Subcutaneous abdominal adipose tissue (tissue), 5 donors: ENCODE results near the gene LITAF.

Source experiments
- H3K27ac ChIP-seq: one replicate; pipeline ENCODE4 v1.7.0; 2013; ENCODE audit warnings: low read depth, mild to moderate bottlenecking, inconsistent platforms, low read length, moderate library complexity
- H3K27me3 ChIP-seq, 5 donors: one replicate each; pipeline ENCODE4 v1.7.0; 2013; ENCODE audit warnings: low read length in 5 of 5, inconsistent platforms in 1 of 5; ENCODE audit not compliant: control insufficient read depth in 5 of 5, insufficient read depth in 4 of 5
- H3K36me3 ChIP-seq, 5 donors: one replicate each; pipeline ENCODE4 v1.7.0; 2013; ENCODE audit warnings: low read length in 5 of 5; ENCODE audit not compliant: control insufficient read depth in 5 of 5, insufficient read depth in 5 of 5
- H3K4me1 ChIP-seq, 5 donors: one replicate each; pipeline ENCODE4 v1.7.0; 2013; ENCODE audit warnings: low read length in 5 of 5, mild to moderate bottlenecking in 3 of 5, moderate library complexity in 1 of 5; ENCODE audit not compliant: control insufficient read depth in 5 of 5, insufficient read depth in 5 of 5
- H3K4me3 ChIP-seq, 5 donors: one replicate each; pipeline ENCODE4 v1.7.0; 2013; ENCODE audit warnings: low read length in 5 of 5, low read depth in 1 of 5
- H3K9ac ChIP-seq, 5 donors: one replicate each; pipeline ENCODE4 v1.7.0; 2013; ENCODE audit warnings: low read length in 5 of 5, mild to moderate bottlenecking in 4 of 5, moderate library complexity in 3 of 5
- H3K9me3 ChIP-seq, 5 donors: one replicate each; pipeline ENCODE4 v1.7.0; 2013; ENCODE audit warnings: low read length in 5 of 5; ENCODE audit not compliant: control insufficient read depth in 5 of 5
- donor health status: healthy.
- donor health status: healthy.
- donor health status: healthy.
- donor health status: healthy.
- donor health status: healthy.

LITAF gene

DNA sequence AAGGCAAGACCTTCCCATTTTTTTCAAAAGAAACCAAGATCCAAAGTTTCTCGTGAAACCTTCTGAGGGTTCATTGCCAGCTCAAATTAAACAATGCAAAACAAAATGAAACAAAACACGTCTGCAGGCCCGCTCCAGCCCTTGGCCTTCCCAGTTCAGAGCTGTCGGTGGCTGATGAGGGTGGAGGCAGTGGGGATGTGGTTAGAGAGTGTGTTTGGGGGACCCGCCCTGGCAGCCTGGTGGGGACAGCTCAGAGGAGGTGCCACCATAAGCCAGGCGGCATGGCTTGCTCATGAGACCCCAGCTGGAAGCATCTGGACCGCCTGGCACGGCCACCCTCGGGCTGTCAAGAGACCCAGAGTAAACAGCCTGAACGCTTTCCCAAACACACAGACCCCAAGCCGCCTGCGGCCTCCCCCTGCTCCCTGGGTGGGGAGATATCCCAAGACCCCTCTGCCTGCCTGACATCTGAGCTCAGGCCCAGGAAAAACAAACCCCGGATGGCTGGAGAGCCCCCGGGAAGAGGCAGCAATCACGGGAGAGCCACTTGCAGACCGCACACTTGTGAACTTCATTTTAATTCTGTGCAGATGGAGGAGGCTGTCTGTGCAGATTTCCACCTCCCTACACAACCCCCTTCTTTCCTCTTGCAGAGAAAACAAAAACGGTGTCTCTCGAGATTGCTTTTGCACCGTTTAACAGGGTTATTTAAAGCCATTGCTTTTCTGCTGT, 35.4 kb upstream of the LITAF start:
- H3K27me3 ChIP-seq, result no peaks in the 10 kb centered on the region
- peaks cover 0 to 34% (median 15%) of the 10 kb centered on the region in 5 donors for H3K4me1 ChIP-seq
- no peak overlapping the region for H3K27ac ChIP-seq
- no peaks in the 10 kb centered on the region for H3K36me3 ChIP-seq
- H3K9me3 ChIP-seq, result no peaks in the 10 kb centered on the region
- H3K9ac ChIP-seq, result no peak overlapping the region
- H3K4me3 ChIP-seq, result peak overlapping the region in 2 of 5 donors; percentile 27 to 42

DNA sequence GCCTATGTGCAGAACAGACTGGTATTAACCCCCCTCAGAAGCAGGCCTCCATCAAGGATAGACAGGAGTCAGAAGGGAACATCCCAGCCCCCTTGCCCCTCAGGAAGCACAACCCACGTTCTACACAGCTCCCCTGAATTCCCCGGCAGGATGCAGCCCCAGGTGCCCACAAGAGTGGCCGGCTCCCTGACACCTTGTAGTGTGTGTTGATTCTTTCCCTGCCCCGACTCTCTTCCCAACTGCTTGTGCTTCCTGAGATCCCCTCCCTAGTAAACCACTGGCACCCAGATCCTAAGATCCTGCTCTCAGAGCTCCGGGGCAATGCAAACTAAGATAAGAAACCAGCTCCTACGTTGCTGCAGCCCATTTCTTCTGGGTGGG, 34.8 kb upstream of the LITAF start:
- no peak overlapping the region for H3K9ac ChIP-seq
- H3K36me3 ChIP-seq, result no peaks in the 10 kb centered on the region
- no peak overlapping the region for H3K27ac ChIP-seq
- H3K4me1 ChIP-seq, result peaks cover 0 to 34% (median 15%) of the 10 kb centered on the region in 5 donors
- no peaks in the 10 kb centered on the region for H3K9me3 ChIP-seq
- H3K27me3 ChIP-seq, result no peaks in the 10 kb centered on the region
- H3K4me3 ChIP-seq, result peak overlapping the region in 2 of 5 donors; percentile 27 to 42

DNA sequence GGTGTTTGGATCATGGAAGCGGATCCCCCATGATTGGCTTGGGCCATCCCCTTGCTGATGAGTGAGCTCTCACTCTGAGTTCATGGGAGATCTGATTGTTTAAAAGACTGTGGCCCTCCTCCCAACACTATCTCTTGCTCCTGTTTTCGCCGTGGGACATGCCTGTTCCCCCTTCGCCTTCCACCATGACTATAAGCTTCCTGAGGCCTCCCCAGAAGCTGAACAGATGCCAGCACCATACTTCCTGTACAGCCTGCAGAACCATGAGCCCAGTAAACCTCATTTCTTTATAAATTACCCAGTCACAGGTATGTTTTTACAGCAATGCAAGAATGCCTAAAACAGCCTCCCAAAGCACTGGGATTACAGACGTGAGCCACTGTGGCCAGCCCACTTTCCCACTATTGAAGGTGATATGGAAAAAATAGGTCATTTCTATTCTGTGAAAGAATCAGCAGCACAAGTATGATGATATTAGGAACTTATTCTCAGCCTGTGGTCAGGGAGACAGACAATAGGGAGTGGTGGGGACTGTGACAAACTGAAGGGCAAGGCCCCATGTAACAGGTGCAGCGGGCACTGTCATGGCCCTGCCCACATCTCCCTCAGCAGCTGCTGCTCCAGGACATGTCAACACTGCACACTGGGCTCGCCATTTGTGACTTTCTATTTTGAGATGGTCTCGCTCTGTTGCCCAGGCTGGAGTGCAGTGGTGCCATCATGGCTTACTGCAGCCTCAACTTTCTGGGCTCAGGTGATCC, 33.7 kb upstream of the LITAF start:
- Histone ChIP-seq H3K27me3 (no peaks in the 10 kb centered on the region), H3K9ac (no peak overlapping the region), H3K36me3 (no peaks in the 10 kb centered on the region), H3K27ac (no peak overlapping the region), H3K9me3 (no peaks in the 10 kb centered on the region), H3K4me3 (no peak overlapping the region), H3K4me1 (peaks cover 0 to 31% (median 15%) of the 10 kb centered on the region in 5 donors)

DNA sequence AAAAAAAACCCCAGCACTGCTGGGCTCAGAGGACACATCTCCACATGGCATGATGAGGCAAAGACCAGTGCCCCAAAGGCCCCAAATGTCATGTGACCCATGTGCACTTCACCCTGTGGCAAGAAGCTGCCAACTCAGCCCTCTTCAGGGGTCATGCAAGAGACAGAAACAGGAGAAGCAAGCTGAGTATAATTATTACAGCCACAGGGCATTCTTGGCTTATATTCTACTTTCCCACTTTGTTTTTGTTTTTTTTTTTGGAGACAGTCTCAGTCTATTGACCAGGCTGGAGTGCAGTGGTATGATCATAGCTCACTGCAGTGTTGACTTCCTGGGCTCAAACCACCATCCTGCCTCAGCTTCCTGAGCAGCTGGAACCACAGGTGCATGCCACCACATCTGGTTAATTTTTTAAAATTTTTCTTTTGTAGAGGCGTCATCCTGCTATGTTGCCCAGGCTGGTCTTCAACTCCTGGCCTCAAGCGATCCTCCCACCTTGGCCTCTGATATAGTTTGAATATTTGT, 32.7 kb upstream of the LITAF start:
- Histone ChIP-seq H3K36me3 (no peaks in the 10 kb centered on the region), H3K9me3 (no peaks in the 10 kb centered on the region), H3K9ac (no peak overlapping the region), H3K4me1 (peaks cover 0 to 20% (median 14%) of the 10 kb centered on the region in 5 donors), H3K27ac (no peak overlapping the region), H3K27me3 (no peaks in the 10 kb centered on the region), H3K4me3 (no peak overlapping the region)

DNA sequence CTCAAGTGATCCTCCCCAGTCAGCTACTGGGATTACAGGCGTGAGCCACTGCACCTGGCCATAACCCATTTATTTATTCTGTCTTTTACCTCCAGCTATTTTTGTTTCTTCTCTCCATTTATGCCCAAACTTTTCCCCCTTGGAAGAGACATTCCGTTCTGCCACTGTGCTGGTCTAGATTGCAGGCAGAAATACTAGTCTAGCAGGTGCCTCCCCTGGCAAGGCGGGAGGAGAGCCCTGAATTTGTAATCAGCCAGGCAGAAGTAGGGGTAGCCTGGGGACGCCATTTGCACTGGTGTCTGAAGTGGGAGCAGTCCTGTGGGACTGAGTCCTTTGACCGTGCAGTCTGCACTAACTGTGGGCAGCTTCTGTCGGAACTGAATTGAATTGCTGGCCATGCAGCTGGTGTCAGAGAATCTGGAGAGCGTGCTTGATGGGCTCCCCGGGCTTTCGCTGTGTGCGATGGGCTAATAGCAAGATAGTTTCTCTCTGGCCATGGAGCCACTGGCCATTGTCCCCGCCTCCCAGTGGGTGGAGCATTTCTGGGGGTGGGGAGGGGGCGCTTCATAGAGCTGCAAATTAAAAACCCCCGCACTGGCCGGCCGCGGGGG, 31.5 kb upstream of the LITAF start:
- Histone ChIP-seq H3K9me3 (no peaks in the 10 kb centered on the region), H3K36me3 (no peaks in the 10 kb centered on the region), H3K27me3 (peaks cover 0 to 3% (median 0%) of the 10 kb centered on the region in 5 donors), H3K4me3 (no peak overlapping the region), H3K27ac (no peak overlapping the region), H3K9ac (no peak overlapping the region), H3K4me1 (peaks cover 0 to 21% (median 11%) of the 10 kb centered on the region in 5 donors)

DNA sequence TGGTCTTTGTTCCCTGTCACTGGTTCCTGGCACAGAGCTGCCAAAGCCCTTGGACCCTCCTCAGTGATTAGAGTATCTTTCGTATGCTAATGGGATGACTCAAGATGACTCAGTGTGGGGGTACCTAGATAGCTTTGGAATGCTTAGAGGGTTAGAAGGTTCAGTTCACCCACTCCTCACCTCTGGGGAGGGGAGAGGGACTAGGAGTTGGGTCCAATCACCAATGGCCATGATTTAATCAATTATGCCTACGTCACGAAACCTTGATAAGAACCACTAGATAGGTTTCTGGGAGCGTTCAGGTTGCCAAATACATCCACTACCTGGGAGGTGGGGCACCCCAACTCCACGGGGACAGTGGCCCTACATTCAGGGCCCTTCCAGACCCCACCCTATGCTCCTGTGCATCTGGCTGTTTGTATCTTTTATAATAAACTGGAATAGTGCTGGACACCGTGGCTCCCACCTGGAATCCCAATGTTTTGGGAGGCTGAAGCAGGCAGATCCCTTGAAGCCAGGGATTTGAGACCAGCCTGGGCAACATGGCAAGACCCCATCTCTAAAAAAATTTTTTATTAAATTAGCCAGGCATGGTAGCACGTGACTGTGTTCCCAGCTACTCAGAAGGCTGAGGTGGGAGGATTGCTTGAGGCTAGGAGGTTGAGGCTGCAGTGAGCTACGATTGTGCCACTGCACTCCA, 29.2 kb upstream of the LITAF start:
- no peak overlapping the region for H3K27ac ChIP-seq
- H3K9ac ChIP-seq, result no peak overlapping the region
- H3K36me3 ChIP-seq, result no peaks in the 10 kb centered on the region
- peaks cover 0 to 16% (median 11%) of the 10 kb centered on the region in 5 donors for H3K4me1 ChIP-seq
- H3K27me3 ChIP-seq, result peaks cover 0 to 5% (median 0%) of the 10 kb centered on the region in 5 donors
- no peak overlapping the region for H3K4me3 ChIP-seq
- no peaks in the 10 kb centered on the region for H3K9me3 ChIP-seq

DNA sequence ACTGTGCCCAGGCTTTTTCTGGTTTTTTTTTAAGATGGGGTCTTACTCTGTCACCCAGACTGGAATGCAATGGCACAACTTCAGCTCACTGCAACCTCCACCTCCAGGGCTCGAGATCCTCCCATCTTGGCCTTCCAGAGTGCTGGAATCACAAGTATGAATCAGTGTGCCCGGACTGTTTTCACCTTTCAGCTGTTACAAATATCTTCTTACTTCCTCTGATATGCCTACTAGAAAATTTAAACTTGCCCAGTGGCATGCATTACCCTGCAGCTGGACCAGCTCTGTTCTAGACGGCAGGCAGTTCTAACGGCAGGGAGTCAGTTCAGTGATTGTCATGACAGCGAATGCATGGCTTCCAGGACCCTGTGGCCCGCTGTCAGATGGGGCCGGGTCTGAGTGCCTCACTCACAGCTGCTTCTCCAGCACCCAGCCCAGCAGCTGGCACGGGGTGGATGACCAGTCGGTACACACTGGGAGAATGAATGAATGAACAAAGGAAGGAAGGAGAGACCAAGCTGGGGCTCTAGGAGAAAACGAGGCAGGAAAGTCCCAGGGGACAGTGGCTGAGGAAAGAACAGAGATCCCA, 28.0 kb upstream of the LITAF start:
- peaks cover 0 to 16% (median 11%) of the 10 kb centered on the region in 5 donors for H3K4me1 ChIP-seq
- H3K4me3 ChIP-seq, result no peak overlapping the region
- no peak overlapping the region for H3K27ac ChIP-seq
- H3K9ac ChIP-seq, result no peak overlapping the region
- no peaks in the 10 kb centered on the region for H3K36me3 ChIP-seq
- H3K9me3 ChIP-seq, result no peaks in the 10 kb centered on the region
- peaks cover 0 to 5% (median 0%) of the 10 kb centered on the region in 5 donors for H3K27me3 ChIP-seq

DNA sequence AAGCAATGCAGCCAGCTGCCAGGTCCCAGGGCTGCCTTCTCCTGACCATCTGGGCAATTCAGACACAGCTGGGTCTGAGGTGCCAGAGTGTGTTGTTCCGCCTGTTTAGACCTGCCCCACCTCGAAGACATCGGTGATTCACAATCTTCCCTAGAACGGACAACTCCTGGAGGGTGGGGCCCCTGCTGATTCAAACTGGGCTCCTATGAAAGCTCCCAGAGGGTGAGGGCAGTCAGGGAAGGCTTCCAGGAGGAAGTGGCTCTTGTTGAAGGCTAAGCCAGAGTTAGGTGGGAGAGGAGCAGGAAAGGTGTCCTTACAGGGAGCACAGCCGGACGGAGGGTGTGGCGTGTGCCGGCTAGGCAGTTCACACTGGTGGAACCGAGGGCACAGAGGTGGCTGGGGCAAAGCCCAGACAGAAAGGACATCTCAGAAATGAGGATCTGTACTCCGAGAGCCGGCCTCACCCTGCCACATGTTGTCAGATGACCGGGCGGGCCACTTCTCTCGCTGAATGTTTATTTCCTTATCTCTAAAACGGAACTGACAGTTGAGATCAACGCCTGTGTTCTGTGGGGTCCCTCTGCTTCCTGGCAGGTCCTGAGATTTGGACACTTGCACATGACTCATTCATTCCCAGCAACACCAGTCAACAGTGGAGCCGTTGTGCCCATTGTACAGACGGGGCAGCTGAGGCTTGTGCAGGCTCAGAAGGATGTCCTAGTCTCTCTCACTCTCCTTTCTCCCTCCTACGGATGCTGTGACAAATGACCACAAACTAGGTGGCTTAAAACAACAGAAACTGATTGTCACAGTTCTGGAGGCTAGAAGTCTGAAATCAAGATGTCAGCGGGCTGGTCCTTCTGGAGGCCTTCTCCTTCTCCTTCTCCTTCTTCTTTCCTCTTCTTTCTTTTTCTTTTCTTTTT, 26.9 kb upstream of the LITAF start:
- Histone ChIP-seq H3K27me3 (peaks cover 0 to 5% (median 0%) of the 10 kb centered on the region in 5 donors), H3K27ac (peak overlapping the region; percentile 30), H3K4me3 (no peak overlapping the region), H3K36me3 (no peaks in the 10 kb centered on the region), H3K9me3 (no peaks in the 10 kb centered on the region), H3K9ac (peak overlapping the region in 1 of 5 donors; percentile 34), H3K4me1 (peaks cover 0 to 14% (median 6%) of the 10 kb centered on the region in 5 donors)

DNA sequence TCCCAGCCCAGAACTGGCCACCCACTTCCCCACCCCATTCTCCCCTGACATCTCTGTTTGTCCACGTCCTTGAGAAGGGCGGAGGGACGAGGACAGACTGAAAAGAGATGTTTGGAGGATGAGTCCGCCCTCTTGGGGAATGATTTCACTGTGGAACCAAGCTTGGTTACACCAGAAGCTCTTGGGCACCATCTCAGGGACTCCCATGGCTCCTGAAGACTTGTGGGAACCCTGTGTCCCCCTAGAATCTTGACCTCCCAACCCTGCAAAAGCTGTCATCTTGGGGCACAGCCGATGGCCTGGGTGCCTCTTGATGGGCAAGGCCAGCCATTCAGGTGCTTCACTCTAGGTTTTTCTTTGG, 25.9 kb upstream of the LITAF start:
- no peak overlapping the region for H3K27ac ChIP-seq
- no peak overlapping the region for H3K9ac ChIP-seq
- H3K4me3 ChIP-seq, result no peak overlapping the region
- no peaks in the 10 kb centered on the region for H3K9me3 ChIP-seq
- peaks cover 0 to 5% (median 0%) of the 10 kb centered on the region in 5 donors for H3K27me3 ChIP-seq
- H3K36me3 ChIP-seq, result no peaks in the 10 kb centered on the region
- H3K4me1 ChIP-seq, result peaks cover 0 to 14% (median 6%) of the 10 kb centered on the region in 5 donors
